NCI-H82 (cell line): ENCODE measurements around the gene EGFL7.
A peak's percentile ranks its signal among the peaks of the same experiment; 100 is the strongest.

Source experiments
- DNase-seq: peaks from one replicate; lab custom pipeline; 2025; lab: John Stamatoyannopoulos, UW

EGFL7 gene

DNA sequence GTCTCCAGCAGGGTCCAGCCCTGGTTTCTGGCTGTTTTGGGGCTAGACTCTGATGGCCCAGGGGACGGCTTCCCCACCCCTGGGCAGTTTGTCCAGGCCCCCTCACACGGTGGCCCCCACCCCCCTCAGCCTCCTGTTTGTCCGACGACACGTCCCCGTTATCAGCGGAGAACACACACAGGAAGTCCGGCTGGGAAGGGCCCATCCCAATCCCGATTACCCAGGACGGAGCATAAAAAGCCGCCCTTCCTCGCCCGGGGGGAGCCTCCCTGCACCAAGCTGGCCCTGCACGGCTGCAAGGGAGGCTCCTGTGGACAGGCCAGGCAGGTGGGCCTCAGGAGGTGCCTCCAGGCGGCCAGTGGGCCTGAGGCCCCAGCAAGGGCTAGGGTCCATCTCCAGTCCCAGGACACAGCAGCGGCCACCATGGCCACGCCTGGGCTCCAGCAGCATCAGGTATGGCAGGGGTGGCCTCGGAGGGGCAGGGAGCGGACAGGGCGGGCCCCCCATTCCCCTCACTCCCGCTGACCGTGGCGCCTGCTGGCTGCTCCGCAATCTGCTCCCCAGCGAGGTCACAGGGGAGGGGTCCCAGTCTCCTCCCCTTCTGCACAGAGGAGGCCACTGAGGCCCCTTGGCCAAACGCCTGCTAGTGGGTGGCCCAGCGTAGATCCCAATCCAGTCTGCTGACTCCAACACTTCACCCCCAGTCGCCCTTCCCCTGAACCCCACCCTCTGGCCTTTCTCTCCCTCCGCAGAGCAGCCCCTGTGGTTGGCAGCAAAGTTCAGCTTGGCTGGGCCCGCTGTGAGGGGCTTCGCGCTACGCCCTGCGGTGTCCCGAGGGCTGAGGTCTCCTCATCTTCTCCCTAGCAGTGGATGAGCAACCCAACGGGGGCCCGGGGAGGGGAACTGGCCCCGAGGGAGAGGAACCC is at the start of gene EGFL7:
Gene EGFL7 (plus strand): TSS at position 261 of the 926 bp plus-strand sequence. CDS start 5,367 bp downstream, outside the sequence.
- no peak for DNase-seq

- no peak for DNase-seq
These were observed 48.8 kb upstream of the EGFL7 start for GRCh38 chr9:136613824-136614371.

DNA sequence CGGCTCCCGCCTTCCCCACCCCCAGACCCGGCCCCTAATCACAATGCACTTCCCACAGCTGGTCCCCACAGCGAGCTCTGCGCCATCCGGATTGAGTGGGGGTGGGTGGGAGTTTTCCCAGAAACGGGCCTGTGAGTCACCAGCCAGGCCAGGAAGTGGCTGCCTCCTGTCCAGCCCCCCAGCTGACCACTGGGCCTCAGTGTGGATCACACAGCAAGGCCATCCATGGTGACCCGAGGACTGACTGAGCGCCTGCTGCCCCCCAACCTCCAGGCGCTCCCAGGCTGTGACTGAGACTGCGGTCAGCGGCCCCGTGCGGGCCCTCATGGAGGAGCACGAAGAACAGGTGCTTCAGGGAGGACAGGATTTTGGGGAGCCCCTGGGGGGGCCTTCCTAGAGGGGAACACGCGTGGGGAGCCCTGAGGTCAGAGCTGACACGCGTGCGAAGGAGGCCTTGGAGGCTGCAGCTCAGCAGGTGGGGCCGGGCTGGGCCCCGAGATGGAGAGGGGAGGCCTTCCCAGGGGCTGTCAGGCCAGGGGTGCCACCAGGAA is 48.3 kb upstream of the EGFL7 start:
- DNase-seq, result no peak

DNA sequence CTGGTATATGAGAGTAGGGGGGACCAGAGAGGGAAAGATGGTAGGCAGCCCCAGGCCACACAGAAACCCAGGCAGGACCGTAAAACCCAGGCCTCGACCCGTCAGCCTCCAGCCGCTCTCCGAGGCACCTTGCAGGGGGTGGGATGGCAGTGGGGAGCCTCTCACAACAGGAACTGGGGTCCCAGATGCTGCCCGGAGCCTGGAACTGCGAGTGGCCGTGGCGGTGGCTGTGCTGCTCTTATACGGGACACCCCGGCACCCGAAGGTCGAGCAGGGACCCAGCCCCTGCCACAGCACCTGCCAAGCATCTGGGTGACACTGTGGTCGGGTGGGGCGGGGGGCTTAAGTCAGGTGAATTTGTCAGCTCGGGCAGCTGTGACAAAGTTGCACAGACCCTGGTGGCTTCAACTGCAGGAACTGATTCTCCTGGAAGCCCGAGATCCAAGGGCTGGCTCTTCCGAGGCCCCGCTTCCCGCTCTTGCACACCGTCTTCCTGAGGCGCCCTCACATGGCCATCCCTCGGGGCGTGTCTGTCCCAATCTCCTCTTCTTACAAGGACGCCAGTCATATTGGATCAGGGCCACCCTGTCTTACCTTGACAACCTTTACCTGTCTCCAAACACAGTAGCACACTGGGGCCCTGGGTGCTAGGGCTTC is 47.6 kb upstream of the EGFL7 start:
- DNase-seq, result peak; percentile 33

DNA sequence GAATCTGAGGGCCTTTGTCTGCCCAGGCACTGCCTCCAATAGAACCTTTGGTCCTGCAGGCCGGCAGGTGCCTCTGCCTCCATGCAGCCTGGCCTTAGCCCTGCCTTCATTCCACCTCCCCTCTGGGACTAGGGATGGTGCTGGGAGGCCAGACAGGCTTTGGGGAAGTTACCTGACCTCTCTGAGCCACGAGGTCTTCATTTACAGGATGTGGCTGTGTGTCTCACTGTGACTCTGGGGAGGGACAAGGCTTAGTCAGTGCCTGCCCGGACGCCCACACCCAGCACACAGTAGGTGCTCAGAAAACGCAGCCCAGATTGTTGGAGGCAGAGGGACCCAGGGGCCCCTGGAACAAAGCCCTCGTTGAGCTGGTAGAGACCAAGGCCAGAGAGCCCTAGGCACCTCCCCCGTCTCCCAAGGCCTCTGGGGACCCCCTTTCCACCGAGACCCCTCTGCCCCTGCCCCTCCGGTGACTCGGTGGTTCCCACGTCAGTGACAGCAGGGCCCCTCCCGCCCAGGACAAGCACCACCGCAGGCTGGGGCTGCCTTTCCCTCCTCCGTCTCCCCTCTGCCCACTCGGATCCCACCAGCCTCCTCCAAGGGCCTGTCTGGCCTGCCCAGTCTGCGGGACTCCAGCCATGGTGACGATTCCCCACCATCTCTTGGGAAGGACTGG is 46.9 kb upstream of the EGFL7 start:
- no peak for DNase-seq

DNA sequence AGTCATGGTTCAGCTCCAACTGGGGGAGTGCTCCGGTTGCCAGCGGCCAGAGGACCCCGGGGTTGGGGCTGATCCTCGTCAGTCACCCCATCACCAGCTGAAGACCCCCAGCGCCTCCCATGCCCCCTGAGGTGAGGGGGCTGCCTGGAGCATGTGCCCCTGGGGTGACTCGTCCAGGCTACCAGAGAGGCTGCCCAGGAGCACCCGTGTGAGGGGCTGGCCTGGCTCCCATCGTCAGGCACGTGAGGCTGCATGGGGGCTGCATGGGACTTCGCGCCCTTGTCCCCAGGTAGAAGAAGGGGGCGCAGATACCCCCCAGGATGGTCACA is 46.4 kb upstream of the EGFL7 start:
- DNase-seq, result no peak

DNA sequence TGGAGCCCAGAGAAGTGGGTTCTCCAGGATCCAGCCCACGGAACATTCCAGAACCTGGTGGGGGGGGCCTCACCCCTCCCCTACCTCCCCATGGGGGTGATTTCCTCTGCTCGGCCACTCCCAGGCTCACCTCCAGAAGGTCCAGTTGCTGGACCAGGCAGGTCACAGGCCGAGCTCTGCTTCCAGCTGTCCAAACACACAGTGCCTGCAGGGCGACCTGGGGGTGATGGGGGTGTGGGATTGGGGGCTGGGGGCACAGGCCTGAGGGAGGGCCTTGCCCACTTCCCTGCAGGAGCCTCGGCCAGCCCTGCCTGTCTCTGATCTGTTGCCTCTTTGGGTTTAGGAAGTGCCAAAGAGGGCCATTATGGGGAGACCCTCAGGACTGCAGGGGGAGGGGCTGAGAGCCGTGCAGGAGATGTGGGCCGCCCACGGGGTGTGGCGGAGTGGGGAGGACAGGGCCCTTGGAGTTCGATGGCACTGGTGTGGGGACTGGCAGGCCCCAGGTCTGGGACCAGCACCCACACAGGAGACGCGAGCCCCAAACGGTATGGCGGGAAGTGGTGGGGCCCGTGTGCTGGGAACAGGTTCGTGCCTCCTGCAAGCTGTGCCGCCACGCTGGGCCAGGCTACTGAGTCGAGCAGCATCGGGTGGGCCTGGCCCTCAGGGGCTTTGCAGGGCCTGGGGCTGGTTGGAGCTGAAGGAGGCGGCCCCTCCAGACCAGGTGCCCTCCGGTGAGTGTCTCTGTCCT is 45.6 kb upstream of the EGFL7 start:
- DNase-seq, result no peak

DNA sequence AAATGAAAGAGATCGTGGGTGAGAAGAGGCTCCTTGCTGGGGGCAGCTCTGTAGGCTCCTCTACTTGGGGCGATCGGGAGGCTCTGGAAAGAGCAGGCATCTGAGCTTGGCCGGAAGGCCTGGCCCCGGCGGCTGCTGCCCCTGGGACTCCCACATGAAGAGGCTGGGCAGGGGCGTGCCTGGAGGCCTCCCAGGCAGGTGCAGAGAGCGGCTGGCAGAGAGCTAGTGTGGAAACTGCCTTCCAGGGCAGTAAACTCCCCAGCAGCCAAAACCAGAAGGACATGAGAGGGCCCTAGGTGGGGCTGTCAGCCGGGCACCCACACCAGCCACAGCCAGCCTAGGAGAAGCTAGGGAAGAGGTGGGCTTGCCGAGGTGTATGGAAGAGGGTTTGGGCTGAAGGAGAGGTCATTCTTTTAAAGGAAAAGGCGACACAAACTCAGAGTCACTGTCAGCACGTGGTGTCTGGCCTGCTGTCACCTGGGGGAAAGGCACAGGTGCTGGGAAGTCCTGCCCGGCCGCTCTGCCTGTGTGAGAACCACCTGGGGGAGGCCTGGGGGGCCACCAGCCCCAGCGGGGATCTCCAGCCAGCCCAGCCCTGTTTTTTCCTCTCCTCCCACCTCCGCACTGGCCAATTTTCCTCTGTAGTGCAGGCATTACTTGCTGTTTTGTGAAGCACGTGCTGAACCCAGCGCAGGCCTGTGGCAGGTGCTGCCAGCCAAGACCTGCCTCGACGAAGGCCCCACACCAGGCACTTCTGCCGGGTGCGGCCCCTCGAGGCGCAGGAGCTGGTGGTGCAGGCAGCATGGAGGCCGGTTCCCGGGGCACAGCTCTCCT is 44.8 kb upstream of the EGFL7 start:
- no peak for DNase-seq

- no peak for DNase-seq
These were observed 43.9 kb upstream of the EGFL7 start for GRCh38 chr9:136618580-136619547.

DNA sequence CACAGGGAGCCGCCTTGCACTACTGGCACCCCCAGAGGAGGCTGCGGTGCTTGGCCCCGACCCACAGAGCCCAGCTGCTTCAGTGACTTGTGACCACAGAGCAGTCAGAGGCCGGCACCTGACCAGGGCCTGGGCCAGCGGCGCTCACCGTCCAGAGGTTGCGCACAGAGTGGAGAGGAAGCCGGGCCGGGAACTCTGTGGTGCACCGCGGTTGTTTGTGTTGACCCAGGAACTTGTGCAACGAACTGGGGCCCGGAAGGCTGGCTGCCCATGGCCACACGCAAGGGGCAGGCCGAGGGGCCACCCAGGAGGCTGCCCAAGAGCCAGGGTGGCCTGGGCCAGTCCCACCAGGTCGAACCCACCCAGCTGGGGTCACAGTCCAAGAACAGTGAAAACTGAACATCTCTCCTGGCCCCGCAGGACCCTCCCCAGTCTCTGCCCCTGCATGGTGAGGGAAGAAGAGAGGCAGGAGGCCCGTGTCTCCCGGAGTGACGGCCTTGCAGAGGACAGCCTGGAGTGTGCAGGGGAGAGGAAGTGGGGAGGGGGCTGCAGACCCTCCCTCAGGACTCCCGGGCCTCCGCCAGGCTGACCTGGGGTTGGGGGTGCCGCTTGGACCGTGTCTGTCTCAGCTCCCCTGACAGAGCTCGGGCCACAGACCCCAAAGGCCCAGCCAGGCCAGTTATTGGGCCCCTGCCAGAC is 42.8 kb upstream of the EGFL7 start:
- DNase-seq, result no peak

GRCh38 chr9:136620441-136621018 is 42.2 kb upstream of the EGFL7 start:
- no peak for DNase-seq

- no peak for DNase-seq
These were observed 41.5 kb upstream of the EGFL7 start for GRCh38 chr9:136621019-136621733.

DNA sequence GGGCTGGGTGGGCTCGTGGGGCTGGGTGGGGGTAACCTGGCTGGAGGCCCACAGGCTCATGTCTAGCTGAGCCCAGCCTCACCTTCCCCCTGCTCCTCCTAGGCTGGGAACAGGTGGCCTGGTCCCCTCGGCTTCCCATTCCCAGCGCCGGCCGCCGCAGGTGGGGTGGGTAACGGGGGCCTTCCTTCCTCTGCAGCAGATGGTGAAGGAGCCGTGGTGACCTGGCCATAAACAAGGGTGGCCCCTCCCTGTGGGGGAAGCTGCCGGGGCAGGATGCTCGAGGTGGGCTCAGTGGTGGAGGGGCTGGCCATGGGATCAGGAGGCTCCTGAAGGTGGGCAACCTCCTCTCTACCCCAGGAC is 41.0 kb upstream of the EGFL7 start:
- DNase-seq, result no peak

GRCh38 chr9:136622538-136622948 is 40.2 kb upstream of the EGFL7 start:
- no peak for DNase-seq

GRCh38 chr9:136623016-136623841 is 39.5 kb upstream of the EGFL7 start:
- no peak for DNase-seq

DNA sequence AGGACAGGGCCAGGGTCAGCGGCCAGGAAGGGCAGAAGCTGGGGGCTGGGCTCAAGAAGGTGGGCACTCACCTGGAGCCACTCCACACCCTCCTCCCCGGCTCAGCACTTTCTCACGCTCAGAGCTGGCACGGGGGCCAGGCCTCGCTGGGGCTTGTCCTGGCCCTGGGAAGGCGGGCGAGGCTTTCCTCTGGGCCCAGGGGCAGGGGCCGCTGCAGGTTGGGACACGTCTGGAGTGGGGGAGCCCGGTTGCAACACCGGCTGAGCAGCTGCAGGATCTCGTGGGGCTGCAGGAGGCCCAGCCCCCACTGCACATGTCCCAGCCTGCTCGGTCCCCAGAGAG is 38.9 kb upstream of the EGFL7 start:
- DNase-seq, result no peak
